ENCODE measurements around the gene PCDH15.

The PCDH15 gene

DNA sequence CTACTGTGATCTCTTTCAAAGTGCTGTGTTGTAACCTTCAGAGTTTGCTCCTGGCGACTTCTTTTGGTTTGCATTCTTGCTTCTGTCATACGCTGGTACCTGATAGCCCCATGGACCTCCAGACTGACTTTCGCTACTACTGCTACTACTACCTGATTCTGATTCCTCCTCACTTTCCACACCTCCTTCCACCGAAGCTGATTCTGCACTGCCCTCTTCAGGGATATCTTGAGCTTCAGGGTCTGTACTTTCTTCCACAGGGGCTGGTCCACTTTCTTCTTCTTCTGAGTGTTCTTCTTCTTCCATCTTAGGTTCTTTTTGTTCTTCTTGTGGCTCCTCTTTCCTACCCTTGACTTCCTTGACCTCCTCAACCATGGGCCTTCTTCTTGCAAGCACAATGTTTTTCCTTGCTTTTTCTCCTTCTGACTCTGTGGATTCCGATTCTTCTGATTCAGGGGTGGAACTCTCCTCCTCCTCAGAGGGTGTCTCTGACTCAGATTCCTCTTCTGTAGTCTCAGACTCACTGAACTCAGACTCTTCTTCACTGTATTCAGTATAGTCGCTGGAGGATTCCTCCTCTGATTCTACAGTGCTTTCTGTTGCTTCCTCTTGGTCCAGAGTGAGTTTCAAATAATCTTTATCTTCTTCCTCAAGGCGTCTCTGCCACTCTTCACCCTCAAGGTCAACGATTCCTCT, 992.2 kb downstream of the PCDH15 start:
- DNase-seq (ENCODE audit: extremely low spot score), result peak; percentile 6
- no peak for TF ChIP-seq ARNT (IDR thresholded peaks at IDR 0.05)
- no peak for TF ChIP-seq L3MBTL2 (conservative IDR thresholded peaks at IDR 0.05)
- TF ChIP-seq NFRKB (IDR thresholded peaks at IDR 0.05), result no peak
- TF ChIP-seq TARDBP (IDR thresholded peaks at IDR 0.05), result no peak
- TF ChIP-seq FOXA1 (IDR thresholded peaks at IDR 0.05), result no peak
- no peak for TF ChIP-seq FOXK2 (IDR thresholded peaks at IDR 0.05)
- TF ChIP-seq CTBP1 (IDR thresholded peaks at IDR 0.05; ENCODE audit: borderline replicate concordance), result no peak
- TF ChIP-seq ZNF384 (IDR thresholded peaks at IDR 0.05), result no peak
- no peak for TF ChIP-seq ELF4 (IDR thresholded peaks at IDR 0.05)
- TF ChIP-seq LEF1 (IDR thresholded peaks at IDR 0.05; ENCODE audit: borderline replicate concordance), result no peak
- no peak for TF ChIP-seq SUZ12 (IDR thresholded peaks at IDR 0.05)
- ChIA-PET POLR2A (no interaction called here), CTCF (interaction anchor here (0.8 kb wide), 1 partner anchor 991 kb away, joined by 3 read pairs; no protein-coding TSS in a partner anchor)

DNA sequence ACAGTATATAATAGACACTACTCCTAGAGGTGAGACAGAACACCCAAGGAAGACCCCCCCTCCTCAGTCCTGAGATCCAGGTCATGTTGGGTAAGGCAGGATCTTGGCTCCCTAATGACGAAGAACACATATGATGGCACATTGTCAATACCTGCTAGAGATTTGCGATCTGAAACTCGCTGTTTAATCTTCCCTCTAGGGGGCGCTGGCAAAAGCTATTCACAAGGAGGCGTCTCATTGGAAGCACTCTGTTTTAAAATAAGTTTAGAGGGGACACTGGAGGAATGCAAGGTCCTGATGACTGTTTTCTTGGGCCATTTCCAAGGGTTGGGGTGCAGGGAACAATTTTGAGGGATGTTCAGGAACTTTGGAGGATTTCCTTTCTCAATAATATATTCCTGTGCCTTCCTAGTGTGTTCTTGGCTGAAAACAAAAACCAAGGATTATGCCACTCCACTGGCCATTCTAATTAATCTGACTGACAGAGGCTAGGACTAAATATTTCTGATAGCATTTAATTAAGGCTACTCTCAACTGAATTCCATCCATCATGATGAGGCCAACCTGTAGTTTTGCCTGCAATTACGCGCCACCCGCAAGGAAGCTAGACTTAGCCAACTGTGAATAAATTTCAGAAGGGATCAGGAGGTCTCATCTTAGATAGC, 1014.7 kb downstream of the PCDH15 start:
- ChIA-PET CTCF (interaction anchor here (0.9 kb wide), 2 partner anchors 9 to 11 kb away, joined by 3 read pairs; no protein-coding TSS in a partner anchor), POLR2A (no interaction called here)

DNA sequence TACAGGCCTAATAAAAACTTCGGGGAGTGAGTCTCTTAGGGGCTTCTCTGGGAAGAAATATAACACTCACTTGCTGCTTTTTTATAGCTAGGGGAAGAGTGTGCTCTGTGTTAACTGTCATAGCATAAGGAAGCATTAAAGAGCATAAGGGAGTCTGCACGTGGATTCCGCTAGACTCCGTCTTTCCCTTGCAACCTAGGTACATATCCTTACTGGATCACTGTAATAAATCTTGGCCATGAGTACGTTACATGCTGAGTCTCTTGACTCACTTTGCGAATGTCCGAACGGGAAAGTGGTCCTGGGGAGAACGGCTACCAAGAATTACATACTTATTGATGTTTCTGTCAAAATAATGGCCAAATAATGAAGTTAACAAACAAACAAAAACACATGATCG, 1029.3 kb downstream of the PCDH15 start:
- CTCF ChIA-PET, result no interaction called here

More for the DNA sequence above, 1014.7 kb downstream of the PCDH15 start:
- TF ChIP-seq L3MBTL2 (conservative IDR thresholded peaks at IDR 0.05), result no peak
- no peak for TF ChIP-seq ARNT (IDR thresholded peaks at IDR 0.05)
- TF ChIP-seq ZNF384 (IDR thresholded peaks at IDR 0.05), result no peak
- no peak for TF ChIP-seq FOXK2 (IDR thresholded peaks at IDR 0.05)
- TF ChIP-seq ELF4 (IDR thresholded peaks at IDR 0.05), result no peak
- no peak for TF ChIP-seq SP1 (IDR thresholded peaks at IDR 0.05)
- no peak for TF ChIP-seq BHLHE40 (IDR thresholded peaks at IDR 0.05; ENCODE audit: borderline replicate concordance)
- no peak for TF ChIP-seq FOXM1 (IDR thresholded peaks at IDR 0.05; ENCODE audit: borderline replicate concordance)
- TF ChIP-seq HDGF (IDR thresholded peaks at IDR 0.05; ENCODE audit: borderline replicate concordance), result no peak
- TF ChIP-seq SUZ12 (IDR thresholded peaks at IDR 0.05), result no peak
- TF ChIP-seq FOXA1 (IDR thresholded peaks at IDR 0.05), result no peak
- peak; percentile 26 for DNase-seq (ENCODE audit: extremely low spot score)

GRCh38 chr10:53770903-53771302, 1030.1 kb downstream of the PCDH15 start:
- POLR2A ChIA-PET, result no interaction called here
- peak; percentile 9 for DNase-seq (ENCODE audit: extremely low spot score)
- CTCF ChIA-PET, result no interaction called here
- no peak for TF ChIP-seq HDGF (IDR thresholded peaks at IDR 0.05; ENCODE audit: borderline replicate concordance)
- no peak for TF ChIP-seq TARDBP (IDR thresholded peaks at IDR 0.05)
- TF ChIP-seq BHLHE40 (IDR thresholded peaks at IDR 0.05; ENCODE audit: borderline replicate concordance), result no peak
- no peak for TF ChIP-seq FOXM1 (IDR thresholded peaks at IDR 0.05; ENCODE audit: borderline replicate concordance)
- TF ChIP-seq PKNOX1 (IDR thresholded peaks at IDR 0.05), result peak; percentile 82
- peak; percentile 33; the same call in 1 of the 2 replicates for TF ChIP-seq CTBP1 (IDR thresholded peaks at IDR 0.05; ENCODE audit: borderline replicate concordance)
- no peak for TF ChIP-seq ZNF384 (IDR thresholded peaks at IDR 0.05)
- TF ChIP-seq NFRKB (IDR thresholded peaks at IDR 0.05), result no peak
- no peak for TF ChIP-seq SP1 (IDR thresholded peaks at IDR 0.05)
- no peak for TF ChIP-seq SUZ12 (IDR thresholded peaks at IDR 0.05)
- no peak for TF ChIP-seq ELF4 (IDR thresholded peaks at IDR 0.05)
- TF ChIP-seq LEF1 (IDR thresholded peaks at IDR 0.05; ENCODE audit: borderline replicate concordance), result no peak
- TF ChIP-seq FOXK2 (IDR thresholded peaks at IDR 0.05), result no peak

More for the DNA sequence above, 1029.3 kb downstream of the PCDH15 start:
- peak; percentile 38 for DNase-seq (ENCODE audit: extremely low spot score)
- TF ChIP-seq LEF1 (IDR thresholded peaks at IDR 0.05; ENCODE audit: borderline replicate concordance) (no peak), PKNOX1 (IDR thresholded peaks at IDR 0.05) (peak; percentile 88), ARNT (IDR thresholded peaks at IDR 0.05) (no peak), BHLHE40 (IDR thresholded peaks at IDR 0.05; ENCODE audit: borderline replicate concordance) (no peak)
- POLR2A ChIA-PET, result no interaction called here

DNA sequence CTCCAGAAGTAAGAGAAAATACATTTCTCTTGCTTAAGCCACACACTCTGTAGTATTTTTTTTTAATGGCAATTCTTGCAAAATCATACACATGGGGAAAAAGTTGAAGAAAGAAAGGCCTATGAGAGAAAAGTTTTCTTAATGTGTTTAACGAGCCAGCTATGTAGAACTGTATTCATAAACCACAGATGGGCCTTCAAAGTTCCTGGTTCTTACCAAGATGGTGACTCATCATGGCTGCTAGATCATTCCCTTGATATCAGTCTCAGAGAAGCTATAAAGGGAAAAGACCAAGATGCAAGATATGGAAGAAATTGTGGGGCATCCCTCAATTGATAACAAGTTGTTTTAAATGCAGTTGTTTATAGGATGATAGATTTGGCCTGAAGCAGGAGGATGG, 1035.7 kb downstream of the PCDH15 start:
- CTCF ChIA-PET, result no interaction called here
- no peak for DNase-seq (ENCODE audit: extremely low spot score)
- TF ChIP-seq ELF4 (IDR thresholded peaks at IDR 0.05) (no peak), FOXA1 (IDR thresholded peaks at IDR 0.05) (no peak), FOXK2 (IDR thresholded peaks at IDR 0.05) (no peak), SUZ12 (IDR thresholded peaks at IDR 0.05) (no peak), LEF1 (IDR thresholded peaks at IDR 0.05; ENCODE audit: borderline replicate concordance) (no peak), NFRKB (IDR thresholded peaks at IDR 0.05) (no peak), CTBP1 (IDR thresholded peaks at IDR 0.05; ENCODE audit: borderline replicate concordance) (no peak), L3MBTL2 (conservative IDR thresholded peaks at IDR 0.05) (no peak)

GRCh38 chr10:53754596-53755250, 1046.3 kb downstream of the PCDH15 start:
- TF ChIP-seq FOXM1 (IDR thresholded peaks at IDR 0.05; ENCODE audit: borderline replicate concordance), result no peak
- no peak for TF ChIP-seq SP1 (IDR thresholded peaks at IDR 0.05)
- 0 out of 2 replicates have a peak, but pooled peaks have one; percentile 57 for TF ChIP-seq ZNF384 (IDR thresholded peaks at IDR 0.05)
- no peak for DNase-seq (ENCODE audit: extremely low spot score)
- CTCF ChIA-PET, result no interaction called here
- POLR2A ChIA-PET, result no interaction called here

More for the DNA sequence above, 1035.7 kb downstream of the PCDH15 start:
- POLR2A ChIA-PET, result no interaction called here

Data from HEK293T (cell line).